ENCODE results near the gene VPS33B. TPM values are rescaled to one million over a fixed set of nuclear protein-coding genes. Genes with fewer than 3 reads are reported as not detected.

Gene VPS33B
- total and polyA plus RNA-seq, 12 donors, result 3.7 to 10.4 (median 5.9) TPM

DNA sequence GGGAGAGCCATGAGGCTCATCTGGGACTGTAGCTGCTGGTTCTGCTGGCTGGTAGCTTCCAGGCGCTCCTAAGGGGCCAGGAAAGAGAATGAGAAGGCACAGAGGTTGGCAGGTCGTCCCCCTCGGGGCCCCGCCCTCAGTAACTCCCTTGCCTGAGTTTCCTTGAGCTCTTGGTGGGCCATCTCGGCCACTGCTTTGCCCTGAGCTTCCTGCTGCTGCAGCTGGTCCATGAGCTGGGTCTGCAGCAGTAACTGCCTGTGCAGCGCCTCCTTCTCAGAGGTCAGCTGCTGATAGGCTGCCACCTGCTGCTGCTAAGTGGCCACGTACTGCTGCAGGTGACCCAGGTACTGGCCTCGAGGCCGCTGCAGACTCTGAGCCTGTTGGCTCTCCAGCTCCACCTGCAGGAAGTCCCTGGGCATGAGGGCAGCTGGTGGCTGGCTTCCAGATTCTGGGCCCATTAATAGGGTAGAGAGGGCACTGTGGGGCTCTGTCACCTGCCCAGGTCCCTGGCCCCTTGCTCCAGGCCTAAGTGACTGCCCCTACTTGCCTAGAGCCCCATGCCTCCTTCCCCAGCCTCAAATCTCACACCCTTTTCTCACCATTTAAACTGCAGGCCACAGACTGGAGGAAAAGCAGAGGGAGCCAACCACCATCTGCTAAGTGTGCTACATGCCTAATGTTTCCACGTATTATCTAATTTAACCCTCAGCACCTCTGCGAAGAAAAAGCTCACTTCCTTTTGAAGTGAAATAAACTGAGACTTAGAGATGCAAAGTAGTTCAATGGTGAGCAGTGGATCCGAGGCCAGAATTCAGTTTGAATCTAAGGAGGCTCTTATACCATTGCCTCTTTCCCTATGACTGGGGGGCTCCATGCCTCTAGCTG is 10.8 kb upstream of the VPS33B start:
- DNase-seq (peak; percentile 34 to 45), ATAC-seq (peak in 1 of 8 donors; percentile 56)
- peaks cover 0 to 4% (median 0%) of the 10 kb centered on the region in 9 donors for H3K4me1 ChIP-seq
- no peaks in the 10 kb centered on the region for H3K36me3 ChIP-seq
- TF ChIP-seq, protein P1, sequence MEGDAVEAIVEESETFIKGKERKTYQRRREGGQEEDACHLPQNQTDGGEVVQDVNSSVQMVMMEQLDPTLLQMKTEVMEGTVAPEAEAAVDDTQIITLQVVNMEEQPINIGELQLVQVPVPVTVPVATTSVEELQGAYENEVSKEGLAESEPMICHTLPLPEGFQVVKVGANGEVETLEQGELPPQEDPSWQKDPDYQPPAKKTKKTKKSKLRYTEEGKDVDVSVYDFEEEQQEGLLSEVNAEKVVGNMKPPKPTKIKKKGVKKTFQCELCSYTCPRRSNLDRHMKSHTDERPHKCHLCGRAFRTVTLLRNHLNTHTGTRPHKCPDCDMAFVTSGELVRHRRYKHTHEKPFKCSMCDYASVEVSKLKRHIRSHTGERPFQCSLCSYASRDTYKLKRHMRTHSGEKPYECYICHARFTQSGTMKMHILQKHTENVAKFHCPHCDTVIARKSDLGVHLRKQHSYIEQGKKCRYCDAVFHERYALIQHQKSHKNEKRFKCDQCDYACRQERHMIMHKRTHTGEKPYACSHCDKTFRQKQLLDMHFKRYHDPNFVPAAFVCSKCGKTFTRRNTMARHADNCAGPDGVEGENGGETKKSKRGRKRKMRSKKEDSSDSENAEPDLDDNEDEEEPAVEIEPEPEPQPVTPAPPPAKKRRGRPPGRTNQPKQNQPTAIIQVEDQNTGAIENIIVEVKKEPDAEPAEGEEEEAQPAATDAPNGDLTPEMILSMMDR (IDR thresholded peaks at IDR 0.05), result peak; percentile 18 to 65 (median 60)
- no peaks in the 10 kb centered on the region for H3K9me3 ChIP-seq
- H3K27ac ChIP-seq, result no peak overlapping the region
- H3K4me3 ChIP-seq, result no peak overlapping the region
- intact Hi-C loops (cut with DNase I), result loop anchor here in 4 of 10 donors (2.0 to 10.0 kb wide), 4 partner anchors 68 to 78 kb away; partner anchors contain the start of gene RCCD1 (in 1 of the 4)
- WGBS, 2 donors, result 39 to 42% methylated on average over 12 of the region's 12 CpGs
- H3K27me3 ChIP-seq, result peaks cover 0 to 8% (median 0%) of the 10 kb centered on the region in 7 donors

DNA sequence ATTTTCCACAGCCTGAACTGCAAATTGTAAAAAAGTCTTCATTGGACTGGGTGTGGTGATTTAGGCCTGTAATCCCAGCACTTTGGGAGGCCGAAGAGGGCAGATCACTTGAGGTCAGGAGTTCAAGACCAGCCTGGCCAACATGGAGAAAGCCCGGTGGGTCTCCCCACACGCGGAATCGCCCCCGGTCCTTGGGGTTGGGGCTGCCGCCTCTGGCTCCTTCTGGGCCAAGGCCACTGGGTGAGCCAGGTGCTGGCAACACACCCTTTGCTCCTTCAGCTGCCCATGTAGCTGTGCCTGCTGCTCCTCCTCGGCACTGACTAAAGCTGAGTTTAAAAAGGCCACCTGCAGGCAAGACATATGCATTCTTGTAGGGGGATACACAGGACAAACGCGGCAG is 9.4 kb upstream of the VPS33B start:
- Histone ChIP-seq H3K27ac (no peak overlapping the region), H3K4me1 (peaks cover 0 to 4% (median 0%) of the 10 kb centered on the region in 9 donors), H3K36me3 (no peaks in the 10 kb centered on the region), H3K27me3 (peaks cover 0 to 5% (median 0%) of the 10 kb centered on the region in 7 donors), H3K9me3 (no peaks in the 10 kb centered on the region), H3K4me3 (no peak overlapping the region)
- ATAC-seq (no peak), DNase-seq (no peak)
- TF ChIP-seq, protein P1 (IDR thresholded peaks at IDR 0.05), result no peak
- intact Hi-C loops (cut with DNase I), result loop anchor here in 4 of 10 donors (2.0 to 10.0 kb wide), 4 partner anchors 67 to 77 kb away; partner anchors contain the start of gene RCCD1 (in 1 of the 4)
- 81 to 82% methylated on average over 10 of the region's 10 CpGs for WGBS, 2 donors

DNA sequence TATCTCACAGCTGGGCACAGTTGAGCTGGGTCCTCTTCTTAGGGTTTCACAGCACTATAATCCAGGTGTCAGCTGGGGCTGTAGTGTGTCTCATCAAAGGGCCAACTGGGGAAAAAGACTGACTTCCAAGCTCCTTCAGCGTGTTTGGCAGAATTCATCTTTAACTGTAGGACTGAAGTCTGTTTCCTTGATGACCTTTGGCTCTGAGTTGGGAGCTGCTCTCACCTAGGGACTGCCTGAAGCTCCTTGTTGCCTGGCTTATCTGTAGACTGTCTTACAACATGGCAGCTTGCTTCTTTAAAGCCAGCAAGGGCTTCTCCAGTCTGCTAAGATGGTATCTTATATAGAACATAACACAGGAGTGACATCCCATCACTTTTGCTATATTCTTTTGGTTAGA is 5.3 kb upstream of the VPS33B start:
- intact Hi-C loops (cut with DNase I), result loop anchor here in 2 of 10 donors (10.0 kb wide), 2 partner anchors 63 to 73 kb away; partner anchors contain the start of gene RCCD1 (in 1 of the 2)

GRCh38 chr15:91023720-91024119 is 1.3 kb upstream of the VPS33B start:
- Histone ChIP-seq H3K4me3 (peak overlapping the region in 1 of 10 donors; percentile 81), H3K27ac (no peak overlapping the region), H3K27me3 (no peaks in the 10 kb centered on the region), H3K9me3 (no peaks in the 10 kb centered on the region), H3K4me1 (peaks cover 0 to 25% (median 23%) of the 10 kb centered on the region in 9 donors), H3K36me3 (no peaks in the 10 kb centered on the region)
- TF ChIP-seq, protein P1 (IDR thresholded peaks at IDR 0.05), result no peak
- ATAC-seq (no peak), DNase-seq (no peak)
- intact Hi-C loops (cut with DNase I), result loop anchor here in 3 of 10 donors (2.0 to 10.0 kb wide), 3 partner anchors 29 to 69 kb away; partner anchors contain the start of genes PRC1 (in 2 of the 3) and RCCD1 (in 1 of the 3)
- WGBS, 2 donors, result 88 to 91% methylated on average over 7 of the region's 7 CpGs

More for the DNA sequence above, 5.3 kb upstream of the VPS33B start:
- Histone ChIP-seq H3K9me3 (no peaks in the 10 kb centered on the region), H3K36me3 (no peaks in the 10 kb centered on the region), H3K4me1 (peaks cover 0 to 7% (median 5%) of the 10 kb centered on the region in 9 donors), H3K27ac (no peak overlapping the region), H3K27me3 (no peaks in the 10 kb centered on the region), H3K4me3 (no peak overlapping the region)
- no peak for DNase-seq
- TF ChIP-seq, protein P1 (IDR thresholded peaks at IDR 0.05), result no peak
- no peak for ATAC-seq
- 63 to 66% methylated on average over 1 of the region's 1 CpG for WGBS, 2 donors
